ENCODE data around the gene PDZD2.
"Not testable (repeated sequence)": the region's sequence is repeated elsewhere in the genome, so short reads cannot be mapped to it uniquely, and the experiment has no call there.

Gene PDZD2

GRCh38 chr5:32004404-32004803 is 365.5 kb downstream of the PDZD2 start:
- Histone ChIP-seq H3K36me3 (ENCODE audit: control insufficient read depth, insufficient read depth, low read length) (no peaks in the 10 kb centered on the region), H3K4me2 (ENCODE audit: low read length) (no peak overlapping the region), H3K9ac (no peak overlapping the region), H2AFZ (no peak overlapping the region), H3K4me1 (no peaks in the 10 kb centered on the region), H3K79me2 (no peaks in the 10 kb centered on the region), H3K9me3 (ENCODE audit: control insufficient read depth, low read length) (no peaks in the 10 kb centered on the region), H3K4me3 (ENCODE audit: low read depth, low read length) (no peak overlapping the region), H3K27ac (no peak overlapping the region), H3K27me3 (ENCODE audit: control insufficient read depth, insufficient read depth, low read length) (no peaks in the 10 kb centered on the region)
- TF ChIP-seq, protein P1, sequence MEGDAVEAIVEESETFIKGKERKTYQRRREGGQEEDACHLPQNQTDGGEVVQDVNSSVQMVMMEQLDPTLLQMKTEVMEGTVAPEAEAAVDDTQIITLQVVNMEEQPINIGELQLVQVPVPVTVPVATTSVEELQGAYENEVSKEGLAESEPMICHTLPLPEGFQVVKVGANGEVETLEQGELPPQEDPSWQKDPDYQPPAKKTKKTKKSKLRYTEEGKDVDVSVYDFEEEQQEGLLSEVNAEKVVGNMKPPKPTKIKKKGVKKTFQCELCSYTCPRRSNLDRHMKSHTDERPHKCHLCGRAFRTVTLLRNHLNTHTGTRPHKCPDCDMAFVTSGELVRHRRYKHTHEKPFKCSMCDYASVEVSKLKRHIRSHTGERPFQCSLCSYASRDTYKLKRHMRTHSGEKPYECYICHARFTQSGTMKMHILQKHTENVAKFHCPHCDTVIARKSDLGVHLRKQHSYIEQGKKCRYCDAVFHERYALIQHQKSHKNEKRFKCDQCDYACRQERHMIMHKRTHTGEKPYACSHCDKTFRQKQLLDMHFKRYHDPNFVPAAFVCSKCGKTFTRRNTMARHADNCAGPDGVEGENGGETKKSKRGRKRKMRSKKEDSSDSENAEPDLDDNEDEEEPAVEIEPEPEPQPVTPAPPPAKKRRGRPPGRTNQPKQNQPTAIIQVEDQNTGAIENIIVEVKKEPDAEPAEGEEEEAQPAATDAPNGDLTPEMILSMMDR (IDR thresholded peaks at IDR 0.05): no peak

DNA sequence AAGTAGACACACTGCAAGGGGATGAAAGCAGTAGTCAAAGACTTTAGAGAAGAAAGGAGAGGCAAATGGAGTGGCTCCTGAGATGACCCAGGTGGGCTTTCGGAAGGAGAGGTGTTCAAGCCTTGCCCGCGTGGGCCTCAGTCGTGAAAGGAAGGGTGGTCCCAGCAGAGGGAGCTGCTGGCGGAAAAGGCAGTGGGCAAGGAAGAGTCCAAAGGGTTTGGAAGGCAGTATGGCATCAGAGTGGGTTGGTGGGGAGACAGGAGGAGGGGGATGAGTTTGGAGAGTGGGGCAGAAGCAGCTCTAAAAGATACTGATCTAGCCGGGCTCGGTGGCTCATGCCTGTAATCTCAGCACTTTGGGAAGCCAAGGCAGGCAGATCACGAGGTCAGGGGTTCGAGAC is 369.8 kb downstream of the PDZD2 start:
- H3K79me2 ChIP-seq: no peaks in the 10 kb centered on the region
- H3K9ac ChIP-seq: no peak overlapping the region
- no peaks in the 10 kb centered on the region for H3K9me3 ChIP-seq (ENCODE audit: control insufficient read depth, low read length)
- no peaks in the 10 kb centered on the region for H3K4me1 ChIP-seq
- H3K4me2 ChIP-seq (ENCODE audit: low read length): no peak overlapping the region
- H3K27ac ChIP-seq: no peak overlapping the region
- TF ChIP-seq, protein P1 (IDR thresholded peaks at IDR 0.05): no peak
- H3K4me3 ChIP-seq (ENCODE audit: low read depth, low read length): no peak overlapping the region
- H3K36me3 ChIP-seq (ENCODE audit: control insufficient read depth, insufficient read depth, low read length): no peaks in the 10 kb centered on the region
- no peak overlapping the region for H2AFZ ChIP-seq
- H3K27me3 ChIP-seq (ENCODE audit: control insufficient read depth, insufficient read depth, low read length): no peaks in the 10 kb centered on the region

GRCh38 chr5:32013658-32014057 is 374.7 kb downstream of the PDZD2 start:
- Histone ChIP-seq H3K79me2 (no peaks in the 10 kb centered on the region), H3K27ac (no peak overlapping the region), H3K9me3 (ENCODE audit: control insufficient read depth, low read length) (no peaks in the 10 kb centered on the region), H3K4me3 (ENCODE audit: low read depth, low read length) (no peak overlapping the region), H3K27me3 (ENCODE audit: control insufficient read depth, insufficient read depth, low read length) (no peaks in the 10 kb centered on the region), H3K4me2 (ENCODE audit: low read length) (no peak overlapping the region), H3K36me3 (ENCODE audit: control insufficient read depth, insufficient read depth, low read length) (no peaks in the 10 kb centered on the region), H2AFZ (no peak overlapping the region), H3K9ac (no peak overlapping the region), H3K4me1 (no peaks in the 10 kb centered on the region)
- TF ChIP-seq, protein P1 (IDR thresholded peaks at IDR 0.05): no peak

DNA sequence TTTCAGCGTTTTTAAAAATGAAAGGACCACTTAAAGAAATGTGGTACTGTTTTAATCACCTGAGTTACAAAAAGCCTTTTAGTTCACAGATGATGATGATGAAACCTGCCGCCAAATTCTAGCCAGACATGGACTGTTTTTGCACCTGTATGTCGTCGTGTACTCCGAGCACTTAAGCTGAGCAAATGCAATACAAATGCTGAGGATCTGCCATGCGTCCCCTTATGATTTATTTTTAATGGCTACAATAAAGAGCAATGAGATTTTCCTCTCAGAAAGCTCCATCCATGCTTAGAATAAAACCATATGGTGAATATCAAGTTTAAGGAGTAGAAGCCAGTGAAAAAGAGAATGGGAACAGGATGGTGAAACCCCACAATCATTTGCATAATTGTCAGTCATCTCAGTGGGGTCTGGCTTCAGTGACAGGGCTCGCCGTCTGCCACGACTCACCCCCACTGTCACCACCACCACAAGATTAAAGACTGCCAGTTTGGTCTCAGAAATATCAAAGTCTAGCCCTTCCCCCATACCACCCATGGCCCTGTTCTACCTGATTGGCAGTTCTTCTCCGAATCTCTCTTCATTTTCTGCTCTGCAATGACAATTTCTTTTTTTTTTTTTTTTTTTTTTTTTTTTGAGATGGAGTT is 375.3 kb downstream of the PDZD2 start:
- Histone ChIP-seq H3K9ac (no peak overlapping the region), H3K79me2 (no peaks in the 10 kb centered on the region), H3K36me3 (ENCODE audit: control insufficient read depth, insufficient read depth, low read length) (no peaks in the 10 kb centered on the region), H3K4me3 (ENCODE audit: low read depth, low read length) (no peak overlapping the region), H3K9me3 (ENCODE audit: control insufficient read depth, low read length) (no peaks in the 10 kb centered on the region), H3K4me1 (no peaks in the 10 kb centered on the region), H3K4me2 (ENCODE audit: low read length) (no peak overlapping the region), H3K27ac (no peak overlapping the region), H3K27me3 (ENCODE audit: control insufficient read depth, insufficient read depth, low read length) (no peaks in the 10 kb centered on the region), H2AFZ (no peak overlapping the region)
- TF ChIP-seq, protein P1 (IDR thresholded peaks at IDR 0.05): no peak

- H3K79me2 ChIP-seq; H3K27ac ChIP-seq; H2AFZ ChIP-seq; H3K27me3 ChIP-seq (ENCODE audit: control insufficient read depth, insufficient read depth, low read length); H3K36me3 ChIP-seq (ENCODE audit: control insufficient read depth, insufficient read depth, low read length); H3K4me1 ChIP-seq; H3K9me3 ChIP-seq (ENCODE audit: control insufficient read depth, low read length); H3K9ac ChIP-seq; H3K4me2 ChIP-seq (ENCODE audit: low read length); H3K4me3 ChIP-seq (ENCODE audit: low read depth, low read length): not testable (repeated sequence)
Observed at GRCh38 chr5:32015262-32015661, 376.3 kb downstream of the PDZD2 start.
